ENCODE data around the gene ATG9B.
A peak's percentile ranks its signal among the peaks of the same experiment; 100 is the strongest.

The ATG9B gene

GRCh38 chr7:150986099-150986512 is 38.2 kb downstream of the ATG9B start:
- Histone ChIP-seq H3K9ac (ENCODE audit: low read length) (no peak overlapping the region), H3K27ac (ENCODE audit: low read depth, low read length) (no peak overlapping the region), H3K4me3 (ENCODE audit: low read depth, low read length) (no peak overlapping the region), H3K27me3 (ENCODE audit: control insufficient read depth, insufficient read depth, low read length) (peaks cover 27% of the 10 kb centered on the region), H3K9me3 (ENCODE audit: control insufficient read depth, insufficient read depth, low read depth, low read length) (peaks cover 14% of the 10 kb centered on the region), H3K4me1 (ENCODE audit: control insufficient read depth, insufficient read depth, low read length) (peaks cover 10% of the 10 kb centered on the region; the same call in 1 of the 2 replicates), H3K36me3 (ENCODE audit: control insufficient read depth, insufficient read depth, low read length) (no peaks in the 10 kb centered on the region)

GRCh38 chr7:150983893-150984368 is 40.4 kb downstream of the ATG9B start:
- Histone ChIP-seq H3K27me3 (ENCODE audit: control insufficient read depth, insufficient read depth, low read length) (peaks cover 46% of the 10 kb centered on the region), H3K4me1 (ENCODE audit: control insufficient read depth, insufficient read depth, low read length) (peaks cover 22% of the 10 kb centered on the region)

GRCh38 chr7:150982351-150982750 is 41.9 kb downstream of the ATG9B start:
- no peak overlapping the region for H3K4me3 ChIP-seq (ENCODE audit: low read depth, low read length)
- H3K27me3 ChIP-seq (ENCODE audit: control insufficient read depth, insufficient read depth, low read length): peaks cover 47% of the 10 kb centered on the region
- H3K4me1 ChIP-seq (ENCODE audit: control insufficient read depth, insufficient read depth, low read length): peaks cover 18% of the 10 kb centered on the region
- no peak overlapping the region for H3K9ac ChIP-seq (ENCODE audit: low read length)
- H3K36me3 ChIP-seq (ENCODE audit: control insufficient read depth, insufficient read depth, low read length): no peaks in the 10 kb centered on the region
- H3K27ac ChIP-seq (ENCODE audit: low read depth, low read length): no peak overlapping the region
- H3K9me3 ChIP-seq (ENCODE audit: control insufficient read depth, insufficient read depth, low read depth, low read length): no peaks in the 10 kb centered on the region

More at GRCh38 chr7:150983893-150984368, 40.4 kb downstream of the ATG9B start:
- H3K9ac ChIP-seq (ENCODE audit: low read length): no peak overlapping the region
- no peak overlapping the region for H3K4me3 ChIP-seq (ENCODE audit: low read depth, low read length)
- H3K27ac ChIP-seq (ENCODE audit: low read depth, low read length): no peak overlapping the region
- no peaks in the 10 kb centered on the region for H3K36me3 ChIP-seq (ENCODE audit: control insufficient read depth, insufficient read depth, low read length)
- no peaks in the 10 kb centered on the region for H3K9me3 ChIP-seq (ENCODE audit: control insufficient read depth, insufficient read depth, low read depth, low read length)

DNA sequence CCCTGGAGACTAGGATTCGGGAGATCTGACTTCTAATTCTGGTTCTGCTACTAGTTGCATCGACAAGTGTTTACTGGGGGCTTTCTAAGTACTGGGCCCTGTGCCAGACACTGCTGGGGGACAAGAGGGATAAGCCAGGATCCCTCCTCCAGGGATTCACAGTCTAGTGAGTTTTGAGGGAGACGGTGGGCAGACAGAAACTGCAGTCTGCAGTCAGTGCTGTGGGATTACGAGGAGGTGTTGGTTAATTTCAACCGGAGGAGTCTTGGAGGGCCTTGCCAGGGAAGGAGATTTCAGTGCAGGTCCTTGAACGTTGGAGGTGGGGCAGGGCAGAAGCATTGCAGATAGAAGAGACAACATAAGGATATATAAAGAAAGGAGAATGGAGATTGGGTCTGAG is 42.6 kb downstream of the ATG9B start:
- Histone ChIP-seq H3K9ac (ENCODE audit: low read length) (no peak overlapping the region), H3K36me3 (ENCODE audit: control insufficient read depth, insufficient read depth, low read length) (no peaks in the 10 kb centered on the region), H3K27ac (ENCODE audit: low read depth, low read length) (no peak overlapping the region), H3K9me3 (ENCODE audit: control insufficient read depth, insufficient read depth, low read depth, low read length) (no peaks in the 10 kb centered on the region), H3K27me3 (ENCODE audit: control insufficient read depth, insufficient read depth, low read length) (peaks cover 54% of the 10 kb centered on the region), H3K4me3 (ENCODE audit: low read depth, low read length) (no peak overlapping the region), H3K4me1 (ENCODE audit: control insufficient read depth, insufficient read depth, low read length) (peaks cover 25% of the 10 kb centered on the region)

DNA sequence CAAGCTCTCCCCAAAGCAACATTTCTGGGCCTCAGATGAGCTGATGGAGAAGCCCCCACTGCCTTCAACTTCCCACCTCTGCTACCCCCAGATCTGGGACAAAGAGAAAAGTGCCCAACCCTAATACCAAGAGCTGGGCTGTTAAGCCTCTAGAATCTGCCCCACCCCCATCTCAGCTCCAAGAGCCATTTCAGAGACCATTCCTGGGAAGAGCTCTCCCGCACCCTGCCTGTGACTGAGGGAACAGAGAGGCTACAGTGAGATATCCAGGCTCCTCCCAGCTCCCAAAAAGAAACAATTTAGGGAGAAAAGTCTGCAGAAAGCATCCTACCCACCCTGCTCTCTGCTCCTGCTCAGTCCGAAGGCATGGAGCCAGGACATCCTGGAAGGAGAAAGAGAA is 43.6 kb downstream of the ATG9B start:
- H3K4me1 ChIP-seq (ENCODE audit: control insufficient read depth, insufficient read depth, low read length): peaks cover 34% of the 10 kb centered on the region
- H3K36me3 ChIP-seq (ENCODE audit: control insufficient read depth, insufficient read depth, low read length): no peaks in the 10 kb centered on the region
- no peak overlapping the region for H3K27ac ChIP-seq (ENCODE audit: low read depth, low read length)
- peaks cover 61% of the 10 kb centered on the region for H3K27me3 ChIP-seq (ENCODE audit: control insufficient read depth, insufficient read depth, low read length)
- H3K9me3 ChIP-seq (ENCODE audit: control insufficient read depth, insufficient read depth, low read depth, low read length): no peaks in the 10 kb centered on the region
- H3K9ac ChIP-seq (ENCODE audit: low read length): no peak overlapping the region
- H3K4me3 ChIP-seq (ENCODE audit: low read depth, low read length): no peak overlapping the region

DNA sequence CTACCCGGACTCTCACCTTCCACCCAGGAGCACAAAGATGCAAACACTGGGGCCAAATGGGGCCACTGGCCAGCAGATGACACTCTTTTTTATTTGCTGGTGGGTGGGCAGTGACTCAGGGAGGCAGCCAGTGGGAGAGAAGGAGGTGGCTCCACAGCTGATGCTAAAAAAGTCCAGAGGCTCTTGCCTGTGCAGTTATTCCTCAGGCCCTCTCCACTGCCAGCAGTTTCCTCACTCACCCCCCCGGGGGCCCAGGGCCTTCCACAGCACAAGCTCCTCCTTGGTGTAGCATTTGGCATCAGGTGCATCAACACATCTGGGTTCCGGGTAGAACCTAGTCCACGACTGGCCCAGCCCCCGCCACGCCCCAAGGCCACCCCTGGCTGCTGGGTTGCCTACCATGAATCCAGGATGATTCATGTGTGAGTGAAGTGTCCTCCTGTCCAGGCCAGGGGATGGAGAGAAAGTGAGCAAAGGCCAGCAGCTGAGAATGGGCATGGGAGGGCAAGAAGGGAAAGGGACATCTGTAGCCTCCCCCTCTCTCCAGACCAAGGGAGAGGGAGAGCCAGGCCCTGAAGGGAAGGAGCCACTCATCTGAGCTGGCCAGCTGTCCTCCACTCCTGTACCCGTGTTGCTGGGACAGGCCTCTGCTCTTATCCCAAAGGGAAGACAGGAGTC is 44.4 kb downstream of the ATG9B start:
- Histone ChIP-seq H3K9me3 (ENCODE audit: control insufficient read depth, insufficient read depth, low read depth, low read length) (no peaks in the 10 kb centered on the region), H3K27me3 (ENCODE audit: control insufficient read depth, insufficient read depth, low read length) (peaks cover 69% of the 10 kb centered on the region), H3K4me1 (ENCODE audit: control insufficient read depth, insufficient read depth, low read length) (peaks cover 41% of the 10 kb centered on the region), H3K9ac (ENCODE audit: low read length) (no peak overlapping the region), H3K27ac (ENCODE audit: low read depth, low read length) (no peak overlapping the region), H3K4me3 (ENCODE audit: low read depth, low read length) (peak overlapping the region; percentile 75), H3K36me3 (ENCODE audit: control insufficient read depth, insufficient read depth, low read length) (no peaks in the 10 kb centered on the region)

DNA sequence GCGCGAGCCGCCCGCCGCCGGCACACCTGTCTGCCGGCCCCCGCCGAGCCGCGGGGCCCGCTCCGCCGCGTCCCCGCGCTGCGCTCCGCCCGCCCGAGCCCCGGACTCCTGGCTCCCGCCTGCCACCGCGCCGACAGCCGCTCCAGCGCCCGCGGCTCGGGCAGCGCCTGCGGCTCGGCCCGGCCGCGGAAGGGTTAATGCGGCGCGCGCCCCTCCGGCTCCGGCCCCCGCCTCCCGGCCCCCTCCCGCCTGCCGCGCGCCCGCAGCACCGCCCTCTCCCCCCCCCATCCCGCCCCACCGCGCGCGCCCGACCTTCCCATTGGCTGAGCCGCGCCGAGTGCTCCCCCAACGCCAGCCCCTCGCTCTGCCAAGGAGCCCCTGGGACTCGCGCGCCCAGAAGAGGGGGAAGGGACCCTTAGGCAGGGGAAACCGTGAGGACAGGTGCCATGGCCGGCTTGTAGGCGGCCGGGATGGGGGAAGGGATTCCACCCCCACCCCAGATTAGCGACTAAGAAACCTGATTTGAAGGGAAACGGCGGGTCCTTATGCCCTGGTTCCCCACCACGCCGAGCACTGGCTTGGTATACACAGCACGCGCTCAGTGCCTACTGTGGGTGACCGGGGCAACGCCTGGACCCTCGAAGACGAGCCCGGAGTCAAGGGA is 46.0 kb downstream of the ATG9B start, which contains the start of gene KCNH2:
KCNH2 (minus strand) TSS at position 196 of the 664 bp plus-strand sequence. CDS start 408 bp downstream, outside the sequence.
- Histone ChIP-seq H3K4me1 (ENCODE audit: control insufficient read depth, insufficient read depth, low read length) (peaks cover 48% of the 10 kb centered on the region), H3K9ac (ENCODE audit: low read length) (peak within 1 kb of the TSS; percentile 40), H3K9me3 (ENCODE audit: control insufficient read depth, insufficient read depth, low read depth, low read length) (no peaks in the 10 kb centered on the region), H3K27me3 (ENCODE audit: control insufficient read depth, insufficient read depth, low read length) (peaks cover 80% of the 10 kb centered on the region), H3K4me3 (ENCODE audit: low read depth, low read length) (peak within 1 kb of the TSS; percentile 75), H3K27ac (ENCODE audit: low read depth, low read length) (no peak within 1 kb of the TSS), H3K36me3 (ENCODE audit: control insufficient read depth, insufficient read depth, low read length) (no peaks in the 10 kb centered on the region)

GRCh38 chr7:150977382-150978125 is 46.7 kb downstream of the ATG9B start:
- Histone ChIP-seq H3K9ac (ENCODE audit: low read length) (peak overlapping the region; percentile 32), H3K36me3 (ENCODE audit: control insufficient read depth, insufficient read depth, low read length) (no peaks in the 10 kb centered on the region), H3K4me1 (ENCODE audit: control insufficient read depth, insufficient read depth, low read length) (peaks cover 48% of the 10 kb centered on the region), H3K27ac (ENCODE audit: low read depth, low read length) (no peak overlapping the region), H3K9me3 (ENCODE audit: control insufficient read depth, insufficient read depth, low read depth, low read length) (no peaks in the 10 kb centered on the region), H3K4me3 (ENCODE audit: low read depth, low read length) (peak overlapping the region; percentile 61), H3K27me3 (ENCODE audit: control insufficient read depth, insufficient read depth, low read length) (peaks cover 76% of the 10 kb centered on the region)

- peak overlapping the region; percentile 97 for H3K4me3 ChIP-seq (ENCODE audit: low read depth, low read length)
- H3K27ac ChIP-seq (ENCODE audit: low read depth, low read length): no peak overlapping the region
- H3K4me1 ChIP-seq (ENCODE audit: control insufficient read depth, insufficient read depth, low read length): peaks cover 52% of the 10 kb centered on the region
- peaks cover 68% of the 10 kb centered on the region for H3K27me3 ChIP-seq (ENCODE audit: control insufficient read depth, insufficient read depth, low read length)
- peak overlapping the region; percentile 32 for H3K9ac ChIP-seq (ENCODE audit: low read length)
- no peaks in the 10 kb centered on the region for H3K9me3 ChIP-seq (ENCODE audit: control insufficient read depth, insufficient read depth, low read depth, low read length)
- H3K36me3 ChIP-seq (ENCODE audit: control insufficient read depth, insufficient read depth, low read length): no peaks in the 10 kb centered on the region
Measured at GRCh38 chr7:150976529-150977381, 47.5 kb downstream of the ATG9B start.

GRCh38 chr7:150975536-150976319 is 48.6 kb downstream of the ATG9B start:
- peak overlapping the region; percentile 97 for H3K4me3 ChIP-seq (ENCODE audit: low read depth, low read length)

More at GRCh38 chr7:150975536-150976319, 48.6 kb downstream of the ATG9B start:
- Histone ChIP-seq H3K4me1 (ENCODE audit: control insufficient read depth, insufficient read depth, low read length) (peaks cover 59% of the 10 kb centered on the region), H3K9ac (ENCODE audit: low read length) (no peak overlapping the region), H3K9me3 (ENCODE audit: control insufficient read depth, insufficient read depth, low read depth, low read length) (no peaks in the 10 kb centered on the region), H3K27me3 (ENCODE audit: control insufficient read depth, insufficient read depth, low read length) (peaks cover 57% of the 10 kb centered on the region), H3K36me3 (ENCODE audit: control insufficient read depth, insufficient read depth, low read length) (no peaks in the 10 kb centered on the region), H3K27ac (ENCODE audit: low read depth, low read length) (no peak overlapping the region)

Data from HUES6 (cell line).